ENCODE measurements around the gene LGALS16. TPM values are rescaled to one million over a fixed set of nuclear protein-coding genes. Genes with fewer than 3 reads are reported as not detected.
"Not testable (repeated sequence)": the region's sequence is repeated elsewhere in the genome, so short reads cannot be mapped to it uniquely, and the experiment has no call there.

The LGALS16 gene
- total RNA-seq, 1 experiment from 2014 or later = not detected

DNA sequence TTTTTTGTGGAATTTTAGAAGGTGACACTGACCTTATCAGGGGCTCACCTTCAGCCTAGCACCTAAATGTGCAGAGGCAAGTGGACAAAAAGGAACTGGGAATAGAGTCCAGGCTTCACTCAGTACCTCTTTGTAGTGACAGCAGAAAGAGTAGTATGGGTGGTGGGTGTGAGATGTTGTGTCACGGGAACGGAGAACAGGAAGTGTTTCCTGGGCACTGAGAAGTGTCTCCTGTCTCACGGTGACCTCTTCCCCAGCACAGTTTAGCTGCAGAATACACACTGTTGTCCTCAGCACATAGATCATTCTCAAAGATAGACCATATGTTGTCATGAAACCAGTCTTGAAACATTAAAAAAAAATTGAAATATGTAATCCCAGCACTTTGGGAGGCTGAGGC, 31.0 kb downstream of the LGALS16 start:
- H3K23ac ChIP-seq (ENCODE audit: insufficient read length, low read depth, low read length) = no peak overlapping the region
- H3K36me3 Mint-ChIP-seq (ENCODE audit: insufficient read depth in 1 of 3, low read depth in 3 of 3) = no peaks in the 10 kb centered on the region
- no peak for DNase-seq

GRCh38 chr19:39688637-39689036, 32.9 kb downstream of the LGALS16 start:
- H4K20me1 ChIP-seq (ENCODE audit: control insufficient read depth, insufficient read depth, insufficient read length); H3K79me2 ChIP-seq (ENCODE audit: insufficient read depth, low read length); H3K14ac ChIP-seq (ENCODE audit: insufficient read depth, low read length); H3K4me3 Mint-ChIP-seq; H2AFZ ChIP-seq (ENCODE audit: low read length); H3K27me3 Mint-ChIP-seq (ENCODE audit: low read depth); DNase-seq; H3T11ph ChIP-seq (ENCODE audit: low read length); H3K18ac ChIP-seq (ENCODE audit: insufficient read length, low read depth, low read length); H3K4ac ChIP-seq (ENCODE audit: low read depth, low read length); H4K5ac ChIP-seq (ENCODE audit: insufficient read length, low read depth, low read length); H3K27me3 ChIP-seq (ENCODE audit: insufficient read depth, low read length); H4K91ac ChIP-seq (ENCODE audit: insufficient read length, low read depth, low read length); H3K27ac Mint-ChIP-seq; H2BK120ac ChIP-seq (ENCODE audit: low read depth, low read length, poor library complexity, severe bottlenecking); H2BK15ac ChIP-seq (ENCODE audit: low read depth, low read length); H3K9me3 ChIP-seq (ENCODE audit: control insufficient read depth, low read depth, low read length); H3K36me3 Mint-ChIP-seq (ENCODE audit: insufficient read depth in 1 of 3, low read depth in 3 of 3); H3K23ac ChIP-seq (ENCODE audit: insufficient read length, low read depth, low read length); H3K23me2 ChIP-seq (ENCODE audit: insufficient read length, low read depth, low read length, poor library complexity, severe bottlenecking); H3K9ac ChIP-seq (ENCODE audit: extremely low read depth, insufficient read length, low read length); H2BK5ac ChIP-seq (ENCODE audit: insufficient read length, low read length); H4K8ac ChIP-seq (replicated peaks; ENCODE audit: insufficient read length, low read depth, low read length); H2BK20ac ChIP-seq (ENCODE audit: low read depth, low read length, poor library complexity, severe bottlenecking); H3K79me1 ChIP-seq (ENCODE audit: insufficient read depth, low read depth, low read length, poor library complexity, severe bottlenecking); H3K27ac ChIP-seq (ENCODE audit: insufficient read length, low read depth, low read length); H3K56ac ChIP-seq (ENCODE audit: insufficient read length, low read depth, low read length); H3K4me2 ChIP-seq (ENCODE audit: insufficient read depth, insufficient read length, low read length); H2BK12ac ChIP-seq (ENCODE audit: insufficient read length, low read depth, low read length); H2AK5ac ChIP-seq (ENCODE audit: insufficient read length, low read length); H3K9me3 Mint-ChIP-seq: not testable (repeated sequence)
- H3K4me1 ChIP-seq (ENCODE audit: insufficient read depth, low read length) = peaks cover 13% of the 10 kb centered on the region; the same call in 1 of the 2 replicates
- no CpG with 5 or more reads among the region's 4 CpGs for WGBS (ENCODE audit: extremely low coverage, insufficient read length, low lambda C conversion rate)
- peaks cover 16 to 23% of the 10 kb centered on the region in 2 experiments for H3K4me1 Mint-ChIP-seq

More for the DNA sequence above, 31.0 kb downstream of the LGALS16 start:
- Histone ChIP-seq H2AFZ (ENCODE audit: low read length) (no peak overlapping the region), H2BK20ac (ENCODE audit: low read depth, low read length, poor library complexity, severe bottlenecking) (no peak overlapping the region), H3T11ph (ENCODE audit: low read length) (no peak overlapping the region), H3K9ac (ENCODE audit: extremely low read depth, insufficient read length, low read length) (no peak overlapping the region), H4K8ac (replicated peaks; ENCODE audit: insufficient read length, low read depth, low read length) (no peak overlapping the region), H4K20me1 (ENCODE audit: control insufficient read depth, insufficient read depth, insufficient read length) (no peaks in the 10 kb centered on the region), H3K9me3 (ENCODE audit: control insufficient read depth, low read depth, low read length) (no peaks in the 10 kb centered on the region), H3K18ac (ENCODE audit: insufficient read length, low read depth, low read length) (no peak overlapping the region), H3K4me2 (ENCODE audit: insufficient read depth, insufficient read length, low read length) (no peak overlapping the region), H3K4me1 (ENCODE audit: insufficient read depth, low read length) (peaks cover 6% of the 10 kb centered on the region; the same call in 1 of the 2 replicates), H3K56ac (ENCODE audit: insufficient read length, low read depth, low read length) (no peak overlapping the region), H2BK15ac (ENCODE audit: low read depth, low read length) (no peak overlapping the region), H2AK5ac (ENCODE audit: insufficient read length, low read length) (no peak overlapping the region), H3K27me3 (ENCODE audit: insufficient read depth, low read length) (no peaks in the 10 kb centered on the region), H3K4ac (ENCODE audit: low read depth, low read length) (no peak overlapping the region), H2BK12ac (ENCODE audit: insufficient read length, low read depth, low read length) (no peak overlapping the region), H3K79me1 (ENCODE audit: insufficient read depth, low read depth, low read length, poor library complexity, severe bottlenecking) (no peaks in the 10 kb centered on the region), H2BK5ac (ENCODE audit: insufficient read length, low read length) (no peak overlapping the region), H3K27ac (ENCODE audit: insufficient read length, low read depth, low read length) (no peak overlapping the region), H3K79me2 (ENCODE audit: insufficient read depth, low read length) (no peaks in the 10 kb centered on the region), H2BK120ac (ENCODE audit: low read depth, low read length, poor library complexity, severe bottlenecking) (no peak overlapping the region), H3K23me2 (ENCODE audit: insufficient read length, low read depth, low read length, poor library complexity, severe bottlenecking) (no peaks in the 10 kb centered on the region), H4K5ac (ENCODE audit: insufficient read length, low read depth, low read length) (no peak overlapping the region), H3K14ac (ENCODE audit: insufficient read depth, low read length) (no peak overlapping the region), H4K91ac (ENCODE audit: insufficient read length, low read depth, low read length) (no peak overlapping the region)
- no CpG with 5 or more reads among the region's 3 CpGs for WGBS (ENCODE audit: extremely low coverage, insufficient read length, low lambda C conversion rate)
- H3K27me3 Mint-ChIP-seq (ENCODE audit: low read depth) = no peaks in the 10 kb centered on the region
- no peak for TF ChIP-seq CTCF (conservative IDR thresholded peaks at IDR 0.05)
- H3K4me3 Mint-ChIP-seq = no peak overlapping the region
- H3K4me1 Mint-ChIP-seq = peaks cover 16 to 18% of the 10 kb centered on the region in 2 experiments
- H3K27ac Mint-ChIP-seq = no peak overlapping the region
- peaks cover 0 to 3% of the 10 kb centered on the region in 2 experiments; a peak in 1 of 5 replicates for H3K9me3 Mint-ChIP-seq

All from H9 (cell line).